Neural crest cell (in vitro differentiated cells): ENCODE results near the gene LAT. TPM values are rescaled to one million over a fixed set of nuclear protein-coding genes. Genes with fewer than 3 reads are reported as not detected.

ENCODE experiments used
- DNase-seq: peaks from one replicate; pipeline ENCODE4 v3.0.0; 2021; ENCODE audit warnings: low read depth, mixed read lengths, low spot score
- H3K27ac Mint-ChIP-seq: one replicate; pipeline ENCODE4 v1.8.0; 2021; ENCODE audit warnings: mild to moderate bottlenecking, mixed read lengths; ENCODE audit not compliant: unreplicated experiment
- H3K27me3 Mint-ChIP-seq: 2 replicates; pipeline ENCODE4 v1.8.0; 2021; ENCODE audit warnings: low read depth, mild to moderate bottlenecking, mixed read lengths
- H3K36me3 Mint-ChIP-seq: 2 replicates; pipeline ENCODE4 v1.8.0; 2021; ENCODE audit warnings: low read depth, mild to moderate bottlenecking, mixed read lengths
- H3K4me1 Mint-ChIP-seq: 2 replicates; pipeline ENCODE4 v1.8.0; 2021; ENCODE audit warnings: mixed read lengths
- H3K4me3 Mint-ChIP-seq: one replicate; pipeline ENCODE4 v1.8.0; 2021; ENCODE audit warnings: mild to moderate bottlenecking, mixed read lengths
- H3K9me3 Mint-ChIP-seq: 2 replicates; pipeline ENCODE4 v1.8.0; 2021; ENCODE audit warnings: mixed read lengths
- CTCF ChIP-seq: fragments of 200-600 bp; sonication (generic); conservative IDR thresholded peaks from 2 replicates; pipeline ENCODE4 v1.5.0; 2021; ENCODE audit warnings: antibody characterized with exemption, mild to moderate bottlenecking
- total RNA-seq: library from RNA; stranded (reverse); gene quantifications from 2 replicates; pipeline ENCODE4 v1.2.1, GENCODE V29; 2021

The LAT gene
- total RNA-seq, 1 donor from 2014 or later, result 4.9 TPM

GRCh38 chr16:28985211-28986041, 574 bp downstream of the LAT start:
- no peaks in the 10 kb centered on the region for H3K27me3 Mint-ChIP-seq
- no peak for TF ChIP-seq CTCF
- no peaks in the 10 kb centered on the region for H3K9me3 Mint-ChIP-seq
- peaks cover 15% of the 10 kb centered on the region for H3K36me3 Mint-ChIP-seq
- DNase-seq, result no peak
- H3K4me3 Mint-ChIP-seq, result no peak overlapping the region
- H3K27ac Mint-ChIP-seq, result no peak overlapping the region
- no peaks in the 10 kb centered on the region for H3K4me1 Mint-ChIP-seq

GRCh38 chr16:28986046-28986445, 1.2 kb downstream of the LAT start:
- Mint-ChIP-seq H3K9me3 (no peaks in the 10 kb centered on the region), H3K4me3 (no peak overlapping the region), H3K36me3 (peaks cover 15% of the 10 kb centered on the region), H3K27me3 (no peaks in the 10 kb centered on the region), H3K27ac (no peak overlapping the region), H3K4me1 (no peaks in the 10 kb centered on the region)
- no peak for TF ChIP-seq CTCF
- DNase-seq, result no peak

GRCh38 chr16:28986492-28986891, 1.6 kb downstream of the LAT start:
- Mint-ChIP-seq H3K36me3 (peaks cover 15% of the 10 kb centered on the region), H3K27ac (no peak overlapping the region), H3K27me3 (no peaks in the 10 kb centered on the region), H3K4me1 (no peaks in the 10 kb centered on the region), H3K9me3 (no peaks in the 10 kb centered on the region), H3K4me3 (no peak overlapping the region)
- TF ChIP-seq CTCF, result no peak
- DNase-seq, result no peak

- no peaks in the 10 kb centered on the region for H3K27me3 Mint-ChIP-seq
- H3K4me1 Mint-ChIP-seq, result no peaks in the 10 kb centered on the region
- H3K27ac Mint-ChIP-seq, result no peak overlapping the region
- TF ChIP-seq CTCF, result no peak
- H3K9me3 Mint-ChIP-seq, result no peaks in the 10 kb centered on the region
- H3K4me3 Mint-ChIP-seq, result no peak overlapping the region
- H3K36me3 Mint-ChIP-seq, result peaks cover 12% of the 10 kb centered on the region
- DNase-seq, result no peak
Observed at GRCh38 chr16:28987170-28987853, 2.5 kb downstream of the LAT start.

- Mint-ChIP-seq H3K9me3 (no peaks in the 10 kb centered on the region), H3K4me1 (no peaks in the 10 kb centered on the region), H3K4me3 (no peak overlapping the region)
Observed at GRCh38 chr16:28989363-28989762, 4.5 kb downstream of the LAT start.

More at GRCh38 chr16:28989363-28989762, 4.5 kb downstream of the LAT start:
- no peak for DNase-seq
- Mint-ChIP-seq H3K27ac (no peak overlapping the region), H3K27me3 (no peaks in the 10 kb centered on the region), H3K36me3 (peaks cover 5% of the 10 kb centered on the region)
- no peak for TF ChIP-seq CTCF
